HG03457 (cell line): Measurements from ENCODE around the gene PARVB.

ENCODE experiments used
- ATAC-seq: cut with Tn5 transposase; IDR thresholded peaks from one replicate; pipeline ENCODE4 v1.9.1; 2021; ENCODE audit warnings: moderate number of reproducible peaks; ENCODE audit not compliant: unreplicated experiment

Gene PARVB

DNA sequence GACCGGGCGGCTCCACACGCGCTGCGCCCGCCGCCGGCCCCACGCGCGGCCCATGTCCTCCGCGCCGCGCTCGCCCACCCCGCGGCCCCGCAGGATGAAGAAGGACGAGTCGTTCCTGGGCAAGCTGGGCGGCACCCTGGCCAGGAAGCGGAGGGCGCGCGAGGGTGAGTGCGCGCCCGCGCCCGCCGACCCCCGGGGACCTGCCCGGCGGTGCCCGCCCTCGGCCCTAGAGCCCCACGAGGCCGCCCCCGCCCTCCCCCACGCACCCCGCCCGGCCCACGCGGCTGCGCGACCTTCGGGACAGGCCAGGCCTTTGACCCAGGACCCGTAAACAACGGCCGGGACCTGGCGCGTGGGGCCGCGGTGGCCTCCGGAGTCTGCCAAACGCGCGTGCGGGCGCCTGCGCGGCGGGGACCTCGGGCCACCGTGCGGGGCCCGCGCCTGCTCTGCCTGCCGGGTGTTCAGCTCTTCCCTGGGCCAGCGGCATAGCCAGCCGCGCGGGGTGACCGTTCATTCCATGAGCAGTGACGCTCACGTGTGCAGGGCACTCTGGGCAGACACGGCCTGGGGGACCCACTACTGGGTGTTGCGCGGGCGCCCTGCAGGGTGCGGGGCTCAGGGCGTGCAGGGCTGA, at the start of gene PARVB:
Gene PARVB (plus strand): TSS at position 15 of the 634 bp plus-strand sequence. CDS start 38 bp downstream, at position 53.
- ATAC-seq = no peak

DNA sequence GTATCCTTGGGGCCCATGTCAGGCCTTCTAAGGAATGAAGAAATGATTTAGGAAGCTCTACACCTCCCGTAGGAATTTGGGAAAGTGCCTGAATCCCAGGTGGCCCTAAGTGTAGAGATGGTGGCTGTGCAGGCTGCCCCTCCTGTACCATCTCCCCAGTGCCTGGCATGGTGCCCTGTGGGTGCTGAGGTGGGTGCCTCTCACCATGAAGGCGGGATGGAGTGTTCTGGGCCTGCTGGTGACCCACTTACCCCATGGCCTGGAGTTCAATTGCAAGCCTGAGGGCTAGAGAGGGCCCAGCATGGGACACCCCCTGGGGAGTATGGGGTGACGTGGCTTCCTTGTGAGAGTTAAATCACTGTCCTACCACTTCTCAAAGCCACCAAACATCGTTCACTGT, 49.1 kb upstream of the PARVB start:
- no peak for ATAC-seq

- no peak for ATAC-seq
Measured at GRCh38 chr22:43976861-43977795, 47.0 kb upstream of the PARVB start.

- no peak for ATAC-seq
Measured at GRCh38 chr22:43978558-43978957, 45.5 kb upstream of the PARVB start.

GRCh38 chr22:43980579-43980978, 43.5 kb upstream of the PARVB start:
- ATAC-seq = no peak

DNA sequence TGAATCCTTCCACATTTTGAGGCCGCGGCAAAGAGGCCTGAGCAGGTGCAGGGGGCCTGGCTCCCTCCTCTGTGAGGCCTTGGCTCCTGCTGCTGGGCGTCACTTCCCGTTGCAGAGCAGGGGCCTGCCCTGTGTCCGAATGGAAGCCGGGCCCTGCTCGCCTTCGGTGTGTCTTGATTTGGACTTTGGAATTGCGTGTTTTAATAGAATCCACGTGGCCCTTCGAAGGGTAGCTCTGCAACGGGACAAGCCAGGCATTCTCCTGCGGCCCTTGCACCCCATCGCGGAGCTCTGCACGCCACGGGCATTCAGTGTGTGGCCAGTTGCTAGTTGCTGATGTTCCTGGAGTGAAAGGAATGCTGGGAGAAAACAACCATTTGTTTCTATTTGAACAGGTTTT, 43.1 kb upstream of the PARVB start:
- no peak for ATAC-seq

GRCh38 chr22:43983808-43984207, 40.3 kb upstream of the PARVB start:
- no peak for ATAC-seq

DNA sequence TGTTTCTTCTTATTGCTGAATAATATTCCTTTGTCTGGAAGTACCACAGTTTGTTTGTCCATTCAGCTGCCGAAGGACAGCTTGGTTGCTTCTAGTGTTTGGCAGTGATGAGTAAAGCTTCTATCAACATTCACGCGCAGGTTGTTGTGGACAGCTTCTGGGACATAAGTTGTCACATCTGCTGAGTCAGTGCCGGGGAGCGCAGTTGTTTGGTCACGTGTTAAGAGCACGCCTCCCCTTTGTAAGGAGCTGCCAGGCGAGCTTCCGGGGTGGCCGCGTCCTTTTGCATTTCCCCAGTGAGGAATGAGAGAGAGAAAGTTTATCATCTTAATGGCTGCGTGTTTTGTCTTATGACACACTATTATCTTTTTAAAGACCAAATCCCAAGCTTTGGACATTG, 38.6 kb upstream of the PARVB start:
- ATAC-seq = no peak

GRCh38 chr22:43988116-43988820, 35.8 kb upstream of the PARVB start:
- no peak for ATAC-seq

DNA sequence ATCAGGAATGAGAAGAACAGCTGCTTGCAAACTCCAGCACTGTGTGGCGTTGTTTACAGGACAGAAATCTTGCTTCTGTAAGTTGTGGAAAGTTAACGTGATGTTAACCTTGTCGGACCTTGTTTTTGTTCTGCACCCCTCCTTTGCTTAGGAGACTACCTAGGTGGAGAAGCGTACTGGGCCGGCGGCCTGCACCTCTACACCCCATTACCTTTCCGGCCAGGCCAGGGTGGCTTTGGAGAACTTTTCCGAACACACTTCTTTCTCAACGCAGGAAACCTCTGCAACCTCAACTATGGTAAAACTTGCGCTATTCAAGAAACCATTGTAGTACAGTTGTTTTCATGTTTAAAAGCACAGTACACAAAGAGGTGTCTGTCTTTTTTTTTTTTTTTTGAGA, 35.1 kb upstream of the PARVB start:
- ATAC-seq = no peak

GRCh38 chr22:43990044-43990443, 34.1 kb upstream of the PARVB start:
- ATAC-seq = no peak

- ATAC-seq = no peak
Measured at GRCh38 chr22:43991316-43992020, 32.6 kb upstream of the PARVB start.

DNA sequence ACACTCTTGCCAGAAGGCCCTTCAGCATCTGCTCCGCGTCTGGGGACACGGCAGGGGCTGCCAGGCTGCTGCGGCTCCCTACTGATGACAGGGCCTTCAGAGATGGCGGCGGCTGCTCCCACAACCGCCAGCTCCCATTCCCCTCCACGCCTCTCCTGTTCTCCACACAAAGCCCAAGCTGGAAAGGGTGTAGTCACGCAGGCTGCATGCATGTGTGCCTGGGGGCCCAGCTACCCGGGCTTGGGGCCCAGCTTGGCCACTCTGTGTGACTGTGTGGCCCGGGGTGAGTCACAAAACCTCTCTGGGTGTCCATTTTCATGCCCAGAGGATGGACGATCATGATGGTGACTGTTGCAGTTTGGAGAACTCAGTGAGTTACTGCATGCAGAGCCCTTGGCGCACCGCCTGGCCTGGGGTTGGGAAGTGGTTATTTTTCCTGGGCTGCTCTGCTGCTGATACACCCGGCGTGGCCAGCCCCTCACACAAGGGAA, 31.7 kb upstream of the PARVB start:
- no peak for ATAC-seq

DNA sequence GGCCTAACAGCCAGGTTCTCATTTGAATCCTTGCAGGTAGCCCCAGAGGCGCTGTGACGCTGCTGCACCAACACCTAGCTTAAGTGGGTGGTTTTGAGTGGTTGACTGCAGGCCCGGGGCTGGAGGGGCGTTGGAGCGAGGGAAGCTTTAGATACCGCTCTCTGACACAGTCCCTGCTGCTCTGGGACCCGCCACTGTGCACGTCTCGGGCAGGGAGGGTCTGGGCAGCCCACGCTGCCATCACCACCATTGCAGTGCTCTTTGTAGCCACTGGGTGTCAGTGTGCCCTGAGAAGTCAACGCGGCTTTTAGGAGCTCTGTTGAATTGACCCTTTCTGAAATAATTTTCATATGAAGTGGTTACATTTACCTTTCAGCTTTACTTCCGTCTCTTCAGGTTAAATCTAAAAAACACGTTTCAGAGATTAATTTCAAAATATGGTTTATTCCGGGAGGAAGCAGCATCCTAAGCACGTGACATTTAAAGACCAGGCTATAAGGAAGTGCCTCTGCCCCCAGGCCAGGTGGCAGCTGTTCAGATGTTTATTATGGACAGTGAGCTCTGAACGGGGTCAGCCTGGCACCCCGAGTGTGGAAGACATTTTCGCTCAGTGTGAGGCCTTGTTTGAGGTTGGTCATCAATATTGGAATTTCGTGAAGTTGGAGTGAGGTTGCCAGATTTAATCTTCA, 30.9 kb upstream of the PARVB start:
- ATAC-seq = no peak

GRCh38 chr22:43994006-43994405, 30.1 kb upstream of the PARVB start:
- no peak for ATAC-seq

- no peak for ATAC-seq
Measured at GRCh38 chr22:43994416-43994815, 29.7 kb upstream of the PARVB start.

DNA sequence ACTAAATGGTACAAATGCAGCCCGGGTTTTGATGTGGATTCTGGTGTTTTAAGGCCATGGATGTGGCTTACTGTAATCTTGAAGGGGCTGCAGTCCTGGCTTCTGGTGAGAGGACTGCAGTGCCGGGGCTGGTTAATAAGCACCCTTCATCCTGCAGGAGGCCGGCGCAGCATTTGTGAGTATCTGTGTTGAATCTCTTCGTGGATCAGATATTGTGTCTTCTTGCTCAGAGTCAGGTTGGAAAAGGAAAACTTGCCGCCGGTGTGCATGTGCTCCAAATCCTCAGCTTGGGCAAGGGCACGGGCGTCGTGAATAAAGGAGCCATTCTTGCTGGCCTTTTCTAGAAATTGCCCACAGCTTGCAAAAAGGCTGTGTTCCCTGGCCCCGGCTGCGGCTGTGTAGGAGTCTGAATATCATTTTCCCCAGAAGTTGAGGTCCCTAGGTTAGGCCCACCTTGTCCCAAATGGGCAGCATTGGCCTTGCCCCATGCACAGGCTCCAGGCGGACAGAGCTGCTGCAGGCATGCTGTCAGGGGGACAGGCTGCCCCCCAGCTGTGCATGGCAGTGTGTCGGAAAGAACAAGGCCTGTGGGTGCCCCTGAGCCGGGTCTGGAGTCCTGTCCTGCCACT, 28.9 kb upstream of the PARVB start:
- ATAC-seq = no peak

DNA sequence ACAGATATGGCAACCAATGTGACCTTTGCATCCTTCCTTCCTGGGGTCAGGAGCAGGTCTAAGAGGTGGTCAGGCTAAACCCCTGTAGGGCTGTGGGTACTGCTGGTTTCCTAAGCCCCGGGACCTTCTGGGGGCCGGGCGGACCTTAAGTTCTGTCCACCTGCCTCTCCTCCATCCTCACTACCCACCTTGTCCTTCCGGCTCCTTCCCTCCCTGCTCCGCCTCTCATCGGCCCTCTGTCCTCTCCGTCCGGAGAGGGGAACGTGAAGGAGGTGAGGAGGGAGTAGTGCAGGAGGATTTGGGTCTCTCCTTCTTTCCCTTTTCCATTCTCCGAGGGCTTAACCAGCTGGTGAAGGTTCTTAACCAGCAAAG, 28.3 kb upstream of the PARVB start:
- no peak for ATAC-seq

- ATAC-seq = no peak
Measured at GRCh38 chr22:43996170-43996980, 27.7 kb upstream of the PARVB start.
